Endothelial cell of umbilical vein (primary cell): ENCODE results near the gene INKA2. TPM values are rescaled to one million over a fixed set of nuclear protein-coding genes. Genes with fewer than 3 reads are reported as not detected.

Source experiments
- BruUV-seq: library from RNA; stranded (reverse); fragments of 400-500 nt; replicated peaks from 2 replicates; lab custom pipeline; 2021; lab: Mats Ljungman, UMichigan
- CTCF ChIA-PET: fragments of 300-600, 350-600 bp; sonication (Branson Sonifier 250); formaldehyde crosslinking; loops from one replicate; lab custom pipeline; 2021; ENCODE audit warnings: antibody characterized with exemption, inconsistent platforms; lab: Charles Lee
- POLR2A ChIA-PET: fragments of 300-600, 350-600 bp; sonication (Branson Sonifier 250); formaldehyde crosslinking; loops from one replicate; lab custom pipeline; 2021; ENCODE audit warnings: antibody characterized with exemption, inconsistent platforms; lab: Charles Lee
- DNase-seq: peaks from one replicate; pipeline ENCODE4 v3.0.0-alpha.2; 2011; ENCODE audit warnings: low read depth, low spot score
- FAIRE-seq: peaks from 2 replicates; lab custom pipeline; 2011; peaks lifted over from hg19 to GRCh38; lab: Jason Lieb, UNC
- H2AFZ ChIP-seq: 2 replicates; pipeline ENCODE4 v1.6.0; 2012; ENCODE audit warnings: low read depth, low read length, control low read depth, inconsistent platforms
- H3K27ac ChIP-seq: 2 replicates; pipeline ENCODE4 v1.5.1; 2011; ENCODE audit warnings: low read depth, mild to moderate bottlenecking, control low read depth, low read length, moderate library complexity; ENCODE audit not compliant: insufficient read depth
- H3K27me3 ChIP-seq, 2 experiments: 2 replicates each; pipeline versions ENCODE4 v1.6.0 to v1.6.1; 2011; ENCODE audit warnings: low read length in 2 of 2, mixed read lengths in 1 of 2; ENCODE audit not compliant: control insufficient read depth in 2 of 2, insufficient read depth in 2 of 2
- H3K36me3 ChIP-seq, 2 experiments: 2 replicates in 1 of 2; 3 replicates in 1 of 2; pipeline ENCODE4 v1.5.1; 2011; ENCODE audit warnings: low read length in 2 of 2, mild to moderate bottlenecking in 1 of 2, moderate library complexity in 1 of 2; ENCODE audit not compliant: control insufficient read depth in 2 of 2, insufficient read depth in 2 of 2; ENCODE audit errors: extremely low read depth in 1 of 2
- H3K4me1 ChIP-seq: 3 replicates; pipeline ENCODE4 v1.5.1; 2011; ENCODE audit warnings: mild to moderate bottlenecking, low read length; ENCODE audit not compliant: control insufficient read depth, insufficient read depth; ENCODE audit errors: extremely low read depth
- H3K4me2 ChIP-seq: 2 replicates; pipeline ENCODE4 v1.6.1; 2011; ENCODE audit warnings: low read length, control low read depth, mixed read lengths; ENCODE audit not compliant: insufficient read depth
- H3K4me3 ChIP-seq, 3 experiments: fragments of 200-600 bp in 1 of 3; sonication (generic), shearing (Covaris generic) in 1 of 3; replicated peaks in 1 of 3; 2 replicates each; pipeline ENCODE4 v1.5.1; 2011 to 2016; ENCODE audit warnings: control low read depth in 3 of 3, low read length in 3 of 3, mild to moderate bottlenecking in 2 of 3, inconsistent platforms in 1 of 3, low read depth in 1 of 3, moderate library complexity in 1 of 3; ENCODE audit not compliant: insufficient read depth in 1 of 3
- H3K79me2 ChIP-seq: 2 replicates; pipeline ENCODE4 v1.6.0; 2012; ENCODE audit warnings: low read length, inconsistent platforms; ENCODE audit not compliant: control insufficient read depth, insufficient read depth
- H3K9ac ChIP-seq: replicated peaks from 2 replicates; pipeline ENCODE3; 2011; ENCODE audit warnings: low read length, control low read depth; ENCODE audit not compliant: insufficient read depth; ENCODE audit errors: extremely low read depth
- H3K9me1 ChIP-seq: replicated peaks from 3 replicates; pipeline ENCODE4 v1.6.0; 2011; ENCODE audit warnings: mild to moderate bottlenecking, low read length; ENCODE audit not compliant: control insufficient read depth, insufficient read depth; ENCODE audit errors: extremely low read depth
- H3K9me3 ChIP-seq: replicated peaks from 2 replicates; pipeline ENCODE4 v1.5.1; 2012; ENCODE audit warnings: low read length, inconsistent platforms; ENCODE audit not compliant: control insufficient read depth, insufficient read depth
- H4K20me1 ChIP-seq: replicated peaks from 2 replicates; pipeline ENCODE3; 2011; ENCODE audit warnings: mild to moderate bottlenecking, low read length; ENCODE audit not compliant: control insufficient read depth, insufficient read depth; ENCODE audit errors: extremely low read depth
- CTCF ChIP-seq, 2 donors: IDR thresholded peaks; 1 replicate in 1 of 2; 2 replicates in 1 of 2; pipeline ENCODE4 v1.5.1; 2011; ENCODE audit warnings: low read length in 2 of 2, mild to moderate bottlenecking in 2 of 2, moderate library complexity in 2 of 2, control low read depth in 1 of 2, inconsistent platforms in 1 of 2, low read depth in 1 of 2; ENCODE audit not compliant: insufficient read depth in 1 of 2; ENCODE audit errors: extremely low read depth in 1 of 2
- EZH2 ChIP-seq: IDR thresholded peaks from 2 replicates; pipeline ENCODE4 v1.6.1; 2012; ENCODE audit warnings: borderline replicate concordance, low read depth, mild to moderate bottlenecking, moderate library complexity, low read length, inconsistent platforms; ENCODE audit not compliant: severe bottlenecking
- FOS ChIP-seq: IDR thresholded peaks from 2 replicates; pipeline ENCODE4 v1.6.1; 2011; ENCODE audit warnings: mild to moderate bottlenecking, low read length, moderate library complexity, borderline replicate concordance; ENCODE audit not compliant: insufficient read depth
- GATA2 ChIP-seq: IDR thresholded peaks from 2 replicates; pipeline ENCODE4 v1.7.0; 2011; ENCODE audit warnings: low read depth, mild to moderate bottlenecking, moderate library complexity, mixed read lengths, low read length; ENCODE audit not compliant: insufficient read length, insufficient read depth
- JUN ChIP-seq: IDR thresholded peaks from 2 replicates; pipeline ENCODE4 v1.6.1; 2011; ENCODE audit warnings: borderline replicate concordance, low read depth; ENCODE audit not compliant: insufficient read length, insufficient read depth
- MYC ChIP-seq: IDR thresholded peaks from one replicate; pipeline ENCODE4 v1.6.1; 2011; ENCODE audit warnings: mild to moderate bottlenecking, low read depth, low read length
- POLR2A ChIP-seq: IDR thresholded peaks from 2 replicates; pipeline ENCODE4 v1.6.1; 2012; ENCODE audit warnings: low read depth, mild to moderate bottlenecking, control low read depth, low read length
- POLR2AphosphoS5 ChIP-seq: IDR thresholded peaks from 2 replicates; pipeline ENCODE4 v1.6.1; 2012; ENCODE audit warnings: low read depth, mild to moderate bottlenecking, control low read depth, low read length, moderate library complexity; ENCODE audit not compliant: insufficient read depth
- dilution Hi-C: fragments of 300-500 bp; cut with MboI; formaldehyde crosslinking; loops from one replicate; pipeline ENCODE4 v1.15.0; 2019; ENCODE audit warnings: low sequenced_read_pairs; ENCODE audit not compliant: extremely low pct_ligation_motif_present
- intact Hi-C: fragments of 100-400 bp; cut with micrococcal nuclease; formaldehyde crosslinking; loops from one replicate; pipeline ENCODE4 v1.10.0; 2022
- polyA plus RNA-seq, 4 experiments: library from polyadenylated mRNA; depleted of rRNA in 3 of 4; stranded (reverse) in 3 of 4; unstranded in 1 of 4; fragments of >200 nt; gene quantifications; 2 replicates each; pipeline versions ENCODE4 v1.2.1 to v1.2.3, GENCODE V29; 2011 to 2012; ENCODE audit warnings: missing spikeins in 1 of 4
- total RNA-seq: library from RNA; stranded (reverse); gene quantifications from 2 replicates; pipeline ENCODE4 v1.2.3, GENCODE V29; 2021
- TF ChIP-seq, protein P1 (sequence below): IDR thresholded peaks from 2 replicates; pipeline ENCODE4 v1.6.1; 2011; ENCODE audit not compliant: insufficient read depth, insufficient read length

Gene INKA2
- total and polyA plus RNA-seq, 2 donors (not counting 3 experiments of a cell fraction or from before 2014, with no cell fraction given): 2.4 to 7.8 TPM

GRCh38 chr1:111784273-111784901 is 45.2 kb upstream of the INKA2 start:
- dilution Hi-C loops: no loop called here
- no peaks in the 10 kb centered on the region for H3K36me3 ChIP-seq
- no peaks in the 10 kb centered on the region for H3K4me1 ChIP-seq
- TF ChIP-seq GATA2 (no peak), EZH2 (no peak), MYC (no peak), POLR2A (no peak), FOS (no peak), CTCF (IDR thresholded peaks at IDR 0.05; ENCODE audit: extremely low read depth in 1 of 2, insufficient read depth in 1 of 2, low read depth in 1 of 2, low read length in 2 of 2) (no peak), POLR2AphosphoS5 (no peak), JUN (no peak)
- TF ChIP-seq, protein P1, sequence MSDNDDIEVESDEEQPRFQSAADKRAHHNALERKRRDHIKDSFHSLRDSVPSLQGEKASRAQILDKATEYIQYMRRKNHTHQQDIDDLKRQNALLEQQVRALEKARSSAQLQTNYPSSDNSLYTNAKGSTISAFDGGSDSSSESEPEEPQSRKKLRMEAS: no peak
- H2AFZ ChIP-seq: no peak overlapping the region
- no peak overlapping the region for H3K27ac ChIP-seq
- no peaks in the 10 kb centered on the region for H3K9me1 ChIP-seq
- no peak overlapping the region for H3K4me2 ChIP-seq
- ChIA-PET CTCF (interaction anchor here (0.9 to 1.6 kb wide), 5 partner anchors 10 to 276 kb away, joined by 3 to 7 read pairs (median 4); no protein-coding TSS in a partner anchor), POLR2A (no interaction called here)
- no peak overlapping the region for H3K9ac ChIP-seq
- H3K4me3 ChIP-seq: no peak overlapping the region
- FAIRE-seq (no peak), DNase-seq (no peak)
- BruUV-seq: no TSS peak
- no peaks in the 10 kb centered on the region for H3K9me3 ChIP-seq
- intact Hi-C loops: no loop called here
- H3K79me2 ChIP-seq: no peaks in the 10 kb centered on the region
- H4K20me1 ChIP-seq: no peaks in the 10 kb centered on the region
- H3K27me3 ChIP-seq: peaks cover 6 to 8% of the 10 kb centered on the region in 2 experiments
